ENCODE data around the gene AQP5. TPM values are rescaled to one million over a fixed set of nuclear protein-coding genes. Genes with fewer than 3 reads are reported as not detected.

AQP5 gene
- total RNA-seq, 1 donor from 2014 or later = not detected

DNA sequence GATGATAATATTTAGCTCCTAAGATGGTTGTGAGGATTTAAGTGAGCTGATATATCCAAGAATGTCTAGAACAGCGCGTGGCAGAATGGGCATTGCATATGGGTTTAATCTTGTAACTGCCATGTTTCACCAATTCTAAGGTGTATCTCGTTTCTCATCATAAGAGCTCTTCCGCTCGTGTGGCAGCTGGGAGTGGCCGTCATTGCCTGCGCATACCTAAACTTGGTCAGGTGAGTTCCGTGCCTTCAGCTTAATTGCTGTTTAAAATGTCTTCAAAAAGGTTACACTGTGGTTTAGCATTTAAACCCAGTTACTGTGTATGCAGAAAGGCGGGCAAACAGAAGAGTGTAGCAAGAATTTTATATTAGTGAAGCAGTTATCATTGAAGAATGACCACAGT is 15.6 kb upstream of the AQP5 start:
- no peaks in the 10 kb centered on the region for H3K27me3 Mint-ChIP-seq (ENCODE audit: unreplicated experiment)
- TF ChIP-seq, protein P1, sequence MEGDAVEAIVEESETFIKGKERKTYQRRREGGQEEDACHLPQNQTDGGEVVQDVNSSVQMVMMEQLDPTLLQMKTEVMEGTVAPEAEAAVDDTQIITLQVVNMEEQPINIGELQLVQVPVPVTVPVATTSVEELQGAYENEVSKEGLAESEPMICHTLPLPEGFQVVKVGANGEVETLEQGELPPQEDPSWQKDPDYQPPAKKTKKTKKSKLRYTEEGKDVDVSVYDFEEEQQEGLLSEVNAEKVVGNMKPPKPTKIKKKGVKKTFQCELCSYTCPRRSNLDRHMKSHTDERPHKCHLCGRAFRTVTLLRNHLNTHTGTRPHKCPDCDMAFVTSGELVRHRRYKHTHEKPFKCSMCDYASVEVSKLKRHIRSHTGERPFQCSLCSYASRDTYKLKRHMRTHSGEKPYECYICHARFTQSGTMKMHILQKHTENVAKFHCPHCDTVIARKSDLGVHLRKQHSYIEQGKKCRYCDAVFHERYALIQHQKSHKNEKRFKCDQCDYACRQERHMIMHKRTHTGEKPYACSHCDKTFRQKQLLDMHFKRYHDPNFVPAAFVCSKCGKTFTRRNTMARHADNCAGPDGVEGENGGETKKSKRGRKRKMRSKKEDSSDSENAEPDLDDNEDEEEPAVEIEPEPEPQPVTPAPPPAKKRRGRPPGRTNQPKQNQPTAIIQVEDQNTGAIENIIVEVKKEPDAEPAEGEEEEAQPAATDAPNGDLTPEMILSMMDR (IDR thresholded peaks at IDR 0.05; ENCODE audit: partially characterized antibody, unreplicated experiment) = no peak
- H3K4me1 Mint-ChIP-seq (ENCODE audit: low read depth, unreplicated experiment) = peaks cover 6% of the 10 kb centered on the region
- peak overlapping the region; percentile 30 for H3K27ac Mint-ChIP-seq (ENCODE audit: unreplicated experiment)
- H3K9me3 Mint-ChIP-seq (ENCODE audit: unreplicated experiment) = no peaks in the 10 kb centered on the region
- peak overlapping the region; percentile 22 for H3K4me3 Mint-ChIP-seq (ENCODE audit: unreplicated experiment)
- H3K36me3 Mint-ChIP-seq (ENCODE audit: unreplicated experiment) = no peaks in the 10 kb centered on the region
- DNase-seq = no peak

DNA sequence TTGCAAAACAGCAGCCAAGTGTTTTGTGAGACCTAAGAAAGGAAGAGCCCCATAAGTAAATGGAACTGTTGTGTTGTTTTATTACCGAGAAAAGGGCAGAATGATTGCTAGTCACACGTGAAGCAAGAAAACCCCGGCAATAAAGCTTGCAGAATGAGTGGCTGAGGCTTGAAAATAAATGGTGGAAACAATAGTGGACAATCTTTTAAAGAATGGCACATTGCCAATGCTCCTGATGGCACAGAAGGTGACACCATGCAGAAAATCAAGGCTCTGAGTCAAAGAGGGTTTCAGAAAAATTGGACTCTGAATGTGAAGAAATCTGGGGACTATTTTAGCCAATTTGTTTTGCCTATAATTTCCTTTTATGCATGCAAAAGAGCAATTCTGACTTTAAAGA is 15.2 kb upstream of the AQP5 start:
- no peaks in the 10 kb centered on the region for H3K27me3 Mint-ChIP-seq (ENCODE audit: unreplicated experiment)

DNA sequence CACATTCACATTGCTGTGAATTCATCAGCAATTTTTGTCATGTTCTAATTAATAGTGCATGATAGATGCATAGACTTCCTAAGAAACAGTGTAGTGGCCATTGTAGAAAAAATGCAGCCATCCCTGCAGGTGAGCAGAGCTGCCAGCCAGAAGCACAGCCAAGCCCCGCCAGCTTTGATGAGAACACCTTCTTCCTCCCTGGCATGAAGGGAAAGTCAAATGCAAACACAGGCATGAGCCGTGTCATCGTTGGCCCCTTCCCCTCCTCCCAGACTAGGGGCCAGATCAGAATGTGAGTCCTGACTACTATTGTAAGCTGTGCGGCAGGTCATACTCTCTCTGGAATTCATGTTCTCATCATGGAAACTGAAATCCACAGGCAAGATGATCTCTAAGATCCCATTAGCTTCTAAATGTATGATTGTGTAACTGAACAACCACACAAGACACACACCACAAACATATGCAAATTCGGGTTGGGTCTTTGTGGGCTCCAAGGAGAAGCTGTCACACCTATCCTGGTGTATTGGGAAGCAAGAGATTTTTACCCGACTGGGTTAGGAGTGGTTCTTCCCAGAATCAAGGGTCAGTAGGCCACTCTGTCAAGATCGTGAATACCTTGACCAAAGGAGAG is 14.0 kb upstream of the AQP5 start:
- Mint-ChIP-seq H3K27ac (ENCODE audit: unreplicated experiment) (no peak overlapping the region), H3K9me3 (ENCODE audit: unreplicated experiment) (no peaks in the 10 kb centered on the region), H3K4me3 (ENCODE audit: unreplicated experiment) (no peak overlapping the region), H3K36me3 (ENCODE audit: unreplicated experiment) (no peaks in the 10 kb centered on the region), H3K27me3 (ENCODE audit: unreplicated experiment) (no peaks in the 10 kb centered on the region), H3K4me1 (ENCODE audit: low read depth, unreplicated experiment) (peaks cover 6% of the 10 kb centered on the region)
- TF ChIP-seq, protein P1 (IDR thresholded peaks at IDR 0.05; ENCODE audit: partially characterized antibody, unreplicated experiment) = no peak
- no peak for DNase-seq

More for the DNA sequence above, 15.2 kb upstream of the AQP5 start:
- Mint-ChIP-seq H3K9me3 (ENCODE audit: unreplicated experiment) (no peaks in the 10 kb centered on the region), H3K27ac (ENCODE audit: unreplicated experiment) (no peak overlapping the region), H3K36me3 (ENCODE audit: unreplicated experiment) (no peaks in the 10 kb centered on the region), H3K4me1 (ENCODE audit: low read depth, unreplicated experiment) (peaks cover 6% of the 10 kb centered on the region), H3K4me3 (ENCODE audit: unreplicated experiment) (no peak overlapping the region)
- DNase-seq = no peak
- TF ChIP-seq, protein P1 (IDR thresholded peaks at IDR 0.05; ENCODE audit: partially characterized antibody, unreplicated experiment) = no peak

DNA sequence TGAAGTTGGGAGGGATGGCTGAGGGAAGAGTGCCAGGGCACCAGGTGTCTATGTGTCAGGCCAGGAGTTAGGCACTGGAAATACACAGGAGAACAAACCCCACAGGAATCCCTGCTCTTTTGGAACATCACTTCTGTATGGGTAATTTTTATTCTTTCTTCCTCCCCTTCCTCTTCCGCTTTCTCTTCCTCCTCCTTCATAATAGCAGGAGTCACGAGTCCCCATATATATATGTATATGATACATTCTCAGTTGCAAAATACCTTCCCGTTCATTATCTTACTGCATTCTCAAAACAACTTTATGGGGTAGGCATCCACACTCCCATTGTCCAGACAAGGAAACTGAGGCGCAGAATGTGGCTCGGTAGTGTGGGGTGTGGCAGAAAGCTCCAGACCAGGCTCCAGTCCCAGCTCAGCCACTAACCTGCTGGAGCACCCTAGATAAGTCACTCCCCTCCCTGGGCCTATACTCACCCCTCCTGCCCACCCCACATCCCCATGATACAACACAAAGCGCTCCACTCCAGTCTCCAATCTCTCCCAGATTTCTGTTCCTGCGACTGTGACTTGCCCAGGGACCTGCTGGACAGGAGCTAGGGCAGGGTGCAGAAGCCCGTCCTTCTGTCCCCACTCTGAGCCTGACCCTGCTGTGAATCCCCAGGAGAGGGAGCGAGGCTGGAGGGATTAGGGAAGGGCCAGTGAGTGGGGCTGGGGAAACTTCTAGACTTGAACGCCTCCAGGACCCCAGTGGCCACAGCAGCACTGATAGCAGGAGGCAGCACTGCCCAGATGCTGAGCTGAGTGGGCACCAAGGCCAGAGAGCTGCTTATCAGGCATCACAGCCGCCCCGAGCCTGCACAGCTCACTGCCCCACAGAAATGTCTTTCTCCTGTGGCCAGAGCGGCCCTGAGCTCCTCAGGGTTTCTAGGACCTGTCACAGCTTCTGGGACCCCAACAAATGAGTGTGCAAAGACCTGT is 12.5 kb upstream of the AQP5 start:
- TF ChIP-seq, protein P1 (IDR thresholded peaks at IDR 0.05; ENCODE audit: partially characterized antibody, unreplicated experiment) = no peak
- no peak for DNase-seq
- H3K27me3 Mint-ChIP-seq (ENCODE audit: unreplicated experiment) = no peaks in the 10 kb centered on the region
- H3K4me1 Mint-ChIP-seq (ENCODE audit: low read depth, unreplicated experiment) = peaks cover 4% of the 10 kb centered on the region
- H3K27ac Mint-ChIP-seq (ENCODE audit: unreplicated experiment) = no peak overlapping the region
- H3K36me3 Mint-ChIP-seq (ENCODE audit: unreplicated experiment) = no peaks in the 10 kb centered on the region
- no peak overlapping the region for H3K4me3 Mint-ChIP-seq (ENCODE audit: unreplicated experiment)
- H3K9me3 Mint-ChIP-seq (ENCODE audit: unreplicated experiment) = no peaks in the 10 kb centered on the region

DNA sequence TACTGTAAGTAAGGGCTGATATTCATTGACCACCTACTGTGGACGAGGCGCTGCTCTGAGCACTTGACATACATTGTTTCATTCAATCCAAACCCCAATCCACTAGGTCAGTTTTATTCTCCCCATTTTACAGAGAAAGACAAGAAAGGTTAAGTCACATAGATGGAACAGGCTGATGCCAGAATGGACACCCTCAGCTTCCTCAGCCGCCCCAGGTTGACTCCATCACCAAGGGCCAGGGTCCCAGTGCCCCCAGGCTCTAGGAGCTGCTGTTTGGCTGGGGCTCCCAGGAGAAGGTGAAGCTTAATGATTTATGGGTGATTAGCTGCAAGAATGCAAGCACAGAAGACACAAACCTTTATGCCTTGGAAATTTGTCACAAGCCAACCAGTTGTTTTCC is 11.8 kb upstream of the AQP5 start:
- TF ChIP-seq, protein P1 (IDR thresholded peaks at IDR 0.05; ENCODE audit: partially characterized antibody, unreplicated experiment) = no peak
- Mint-ChIP-seq H3K9me3 (ENCODE audit: unreplicated experiment) (no peaks in the 10 kb centered on the region), H3K36me3 (ENCODE audit: unreplicated experiment) (no peaks in the 10 kb centered on the region), H3K4me3 (ENCODE audit: unreplicated experiment) (no peak overlapping the region), H3K27ac (ENCODE audit: unreplicated experiment) (no peak overlapping the region), H3K27me3 (ENCODE audit: unreplicated experiment) (no peaks in the 10 kb centered on the region), H3K4me1 (ENCODE audit: low read depth, unreplicated experiment) (peaks cover 4% of the 10 kb centered on the region)
- no peak for DNase-seq
